Glomerular visceral epithelial cell (primary cell): Measurements from ENCODE around the gene ABCB10.
A peak's percentile ranks its signal among the peaks of the same experiment; 100 is the strongest.
"Not testable (repeated sequence)": the region's sequence is repeated elsewhere in the genome, so short reads cannot be mapped to it uniquely, and the experiment has no call there.

Experiments
- DNase-seq: peaks from one replicate; pipeline ENCODE4 v3.0.0-alpha.2; 2016; ENCODE audit errors: extremely low spot score

ABCB10 gene

GRCh38 chr1:229537894-229538293 is 20.6 kb downstream of the ABCB10 start:
- no peak for DNase-seq

DNA sequence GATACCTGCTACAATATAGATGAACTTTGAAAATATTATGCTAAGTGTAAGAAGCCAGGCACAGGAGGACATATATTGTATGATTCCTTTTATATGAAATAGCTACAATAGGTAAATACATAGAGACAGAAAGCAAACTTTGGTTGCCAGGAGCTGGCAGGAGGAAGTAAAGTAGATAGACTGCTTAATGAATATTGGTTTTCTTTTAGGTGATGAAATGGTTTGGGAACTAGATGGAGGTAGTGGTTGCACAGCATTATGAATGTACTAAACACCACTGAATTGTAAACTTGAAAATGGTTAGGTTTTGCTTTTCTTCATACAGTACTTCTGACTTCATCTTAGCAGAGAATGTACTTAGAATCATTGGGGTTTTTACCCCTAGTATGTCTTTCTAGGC is 21.5 kb downstream of the ABCB10 start:
- no peak for DNase-seq

DNA sequence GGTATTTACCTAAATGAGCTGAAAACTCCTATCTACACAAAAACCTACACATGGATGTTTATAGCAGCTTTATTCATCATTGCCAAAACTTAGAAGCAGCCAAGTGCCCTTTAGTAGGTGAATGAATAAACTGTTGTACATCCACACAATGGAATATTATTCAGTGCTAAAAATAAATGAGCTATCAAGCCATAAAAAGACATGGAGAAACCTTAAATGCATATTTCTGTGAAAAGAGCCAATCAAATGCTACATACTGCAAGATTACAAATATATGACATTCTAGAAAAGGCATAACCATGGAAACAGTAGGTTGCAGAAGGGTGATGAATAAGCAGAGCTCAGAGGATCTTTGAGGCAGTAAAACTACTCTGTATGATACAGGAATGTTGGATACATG is 23.3 kb downstream of the ABCB10 start:
- DNase-seq = no peak

- no peak for DNase-seq
These were observed 27.2 kb downstream of the ABCB10 start for GRCh38 chr1:229531326-229531725.

DNA sequence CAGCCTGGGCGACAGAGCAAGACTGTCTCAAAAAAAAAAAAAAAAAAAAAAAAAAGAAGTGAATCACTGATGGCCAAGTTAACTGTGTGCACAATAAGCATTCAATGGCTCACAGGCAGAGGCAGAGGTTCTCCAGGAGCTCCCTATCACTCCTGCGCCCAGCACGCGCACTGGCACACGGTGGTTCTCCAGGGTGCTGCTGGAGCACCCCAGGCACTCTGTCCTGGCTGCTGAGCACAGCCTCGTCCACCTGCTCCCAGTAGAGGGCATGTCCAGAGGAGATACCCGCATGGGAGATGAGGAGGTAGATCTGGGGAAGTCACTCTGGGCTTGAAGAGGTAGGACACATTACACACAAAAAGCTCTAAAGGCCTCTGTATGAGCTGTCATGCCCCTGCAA is 28.9 kb downstream of the ABCB10 start:
- no peak for DNase-seq

GRCh38 chr1:229526695-229527094 is 31.8 kb downstream of the ABCB10 start:
- DNase-seq = no peak

- DNase-seq = no peak
These were observed 35.5 kb downstream of the ABCB10 start for GRCh38 chr1:229523052-229523451.

DNA sequence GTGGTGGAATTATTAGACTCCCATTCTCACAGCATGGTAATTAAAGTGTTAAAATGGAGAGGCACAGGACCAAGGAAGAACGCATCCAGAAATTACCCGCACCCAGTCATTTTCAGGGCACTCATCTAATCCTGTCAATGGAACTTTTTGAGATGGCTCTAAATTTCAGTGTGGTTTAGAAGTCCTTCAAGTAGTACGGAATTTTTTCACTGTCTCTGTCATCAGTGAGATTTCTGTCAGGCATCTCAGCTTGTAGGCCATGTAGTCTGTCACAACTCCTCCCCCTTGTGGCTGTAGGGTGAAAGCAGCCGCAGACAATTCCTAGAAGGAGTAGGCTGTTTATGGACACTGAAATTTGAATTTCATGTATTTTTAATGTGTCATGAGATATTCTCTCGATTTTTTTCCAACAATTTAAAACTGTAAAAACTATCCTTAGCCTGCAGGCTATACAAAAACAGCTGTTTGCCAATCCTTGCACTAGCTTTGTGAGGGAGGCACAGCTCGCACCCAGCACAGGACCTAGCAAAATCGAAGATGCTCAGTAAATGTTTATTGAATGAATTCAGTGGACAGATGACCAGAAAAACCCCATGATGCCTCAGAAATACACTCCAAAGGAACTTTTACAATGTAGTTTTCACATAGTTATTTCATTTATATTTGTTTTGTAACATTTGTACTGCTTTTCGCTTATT is 43.8 kb downstream of the ABCB10 start:
- peak; percentile 70 for DNase-seq

DNA sequence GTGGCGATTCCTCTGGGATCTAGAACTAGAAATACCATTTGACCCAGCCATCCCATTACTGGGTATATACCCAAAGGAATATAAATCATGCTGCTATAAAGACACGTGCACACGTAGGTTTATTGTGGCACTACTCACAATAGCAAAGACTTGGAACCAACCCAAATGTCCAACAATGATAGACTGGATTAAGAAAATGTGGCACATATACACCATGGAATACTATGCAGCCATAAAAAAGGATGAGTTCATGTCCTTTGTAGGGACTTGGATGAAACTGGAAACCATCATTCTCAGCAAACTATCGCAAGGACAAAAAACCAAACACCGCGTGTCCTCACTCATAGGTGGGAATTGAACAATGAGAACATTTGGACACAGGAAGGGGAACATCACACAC is 46.9 kb downstream of the ABCB10 start:
- not testable (repeated sequence) for DNase-seq

DNA sequence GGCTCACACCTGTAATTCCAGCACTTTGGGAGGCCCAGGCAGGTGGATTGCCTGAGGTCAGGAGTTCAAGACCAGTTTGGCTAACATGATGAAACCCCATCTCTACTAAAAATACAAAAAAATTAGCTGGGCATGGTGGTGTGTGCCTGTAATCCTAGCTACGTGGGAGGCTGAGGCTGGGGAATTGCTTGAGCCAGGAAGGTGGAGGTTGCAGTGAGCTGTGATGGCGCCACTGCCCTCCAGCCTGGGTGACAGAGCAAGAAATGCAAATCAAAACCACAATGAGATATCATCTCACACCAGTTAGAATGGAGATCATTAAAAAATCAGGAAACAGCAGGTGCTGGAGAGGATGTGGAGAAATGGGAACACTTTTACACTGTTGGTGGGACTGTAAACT is 47.3 kb downstream of the ABCB10 start:
- DNase-seq = not testable (repeated sequence)

DNA sequence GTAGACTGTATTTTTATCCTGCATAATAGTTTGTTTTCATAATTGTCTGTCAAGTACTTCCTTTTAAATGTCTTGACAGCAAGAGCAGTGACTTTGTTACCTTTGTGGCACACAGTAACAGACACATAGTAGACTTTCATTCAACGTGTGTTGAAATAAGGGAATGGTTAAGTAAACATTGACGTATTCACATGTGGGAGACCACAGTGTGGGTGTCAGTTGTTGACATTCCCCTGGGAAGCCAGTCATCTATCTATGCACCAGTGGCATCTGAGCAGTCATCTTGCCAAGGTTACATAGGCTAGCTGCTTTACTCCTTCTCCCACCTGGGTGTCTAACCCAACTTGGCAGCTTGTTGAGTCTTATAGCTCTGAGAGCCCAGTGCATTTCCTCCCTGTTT is 48.9 kb downstream of the ABCB10 start:
- peak; percentile 37 for DNase-seq

GRCh38 chr1:229508823-229509337 is 49.6 kb downstream of the ABCB10 start:
- no peak for DNase-seq

GRCh38 chr1:229507951-229508822 is 50.3 kb downstream of the ABCB10 start, which contains the start of gene NUP133:
Gene NUP133, minus strand, starts transcription at chr1:229508341. Its CDS starts 92 bp downstream, at chr1:229508249.
- peak; percentile 97 for DNase-seq

- no peak for DNase-seq
These were observed 51.0 kb downstream of the ABCB10 start for GRCh38 chr1:229507502-229507901.

DNA sequence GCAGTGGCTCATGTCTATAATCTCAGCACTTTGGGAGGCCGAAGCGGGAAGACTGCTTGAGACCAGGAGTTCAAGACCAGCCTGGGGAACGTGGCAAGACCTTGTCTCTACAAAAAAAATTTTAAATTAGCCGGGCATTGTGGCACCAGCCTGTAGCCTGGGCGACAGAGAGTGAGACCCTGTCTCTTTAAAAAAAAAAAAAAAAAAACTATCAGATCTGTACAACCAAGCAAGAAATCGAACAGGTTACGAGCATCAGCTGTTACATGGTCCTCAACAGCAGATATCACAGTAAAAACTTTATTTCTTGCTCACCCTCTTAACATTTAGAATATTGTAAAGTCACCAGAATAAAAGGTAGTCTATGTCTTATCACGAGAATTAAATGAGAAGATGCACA is 51.9 kb downstream of the ABCB10 start:
- DNase-seq = no peak

DNA sequence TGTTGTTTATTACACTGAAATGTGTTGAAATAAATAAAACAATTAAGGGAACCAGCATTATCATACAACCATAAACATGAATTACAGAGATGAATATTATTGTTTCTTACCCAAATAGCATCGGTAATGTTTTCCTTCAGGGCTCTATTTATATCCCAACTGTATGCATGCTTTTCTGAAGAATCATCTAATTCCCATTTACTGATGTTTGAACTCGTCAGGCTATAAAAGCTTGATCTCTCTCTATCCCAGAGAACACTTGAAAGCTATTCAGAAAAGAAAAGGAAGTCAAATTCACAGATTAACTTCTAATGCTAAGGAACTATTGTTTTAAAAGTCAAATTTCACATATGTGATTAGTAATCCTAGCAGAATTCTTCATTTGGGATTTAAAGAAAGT is 62.7 kb downstream of the ABCB10 start:
- no peak for DNase-seq

DNA sequence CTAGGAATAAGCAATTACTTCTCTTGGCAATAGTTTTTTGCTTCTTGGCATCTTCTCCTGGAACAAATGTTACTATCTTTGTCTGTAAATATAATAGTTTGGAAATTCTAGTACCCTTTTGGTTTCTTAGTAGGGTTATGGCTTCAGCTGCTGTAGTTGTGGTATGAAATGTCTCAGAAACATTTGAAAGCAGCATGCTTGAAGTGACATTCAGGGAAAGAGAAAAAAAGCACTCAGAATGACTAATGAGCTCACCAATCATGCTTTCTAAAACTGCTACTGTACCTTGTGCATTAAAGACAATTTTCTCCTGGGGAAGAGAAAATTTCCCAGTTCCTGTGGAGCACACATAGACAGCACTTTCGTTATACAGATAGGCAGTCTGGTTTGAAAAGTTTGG is 71.3 kb downstream of the ABCB10 start:
- DNase-seq = no peak

- DNase-seq = no peak
These were observed 73.2 kb downstream of the ABCB10 start for GRCh38 chr1:229485318-229485717.

GRCh38 chr1:229482511-229482910 is 76.0 kb downstream of the ABCB10 start:
- DNase-seq = no peak

DNA sequence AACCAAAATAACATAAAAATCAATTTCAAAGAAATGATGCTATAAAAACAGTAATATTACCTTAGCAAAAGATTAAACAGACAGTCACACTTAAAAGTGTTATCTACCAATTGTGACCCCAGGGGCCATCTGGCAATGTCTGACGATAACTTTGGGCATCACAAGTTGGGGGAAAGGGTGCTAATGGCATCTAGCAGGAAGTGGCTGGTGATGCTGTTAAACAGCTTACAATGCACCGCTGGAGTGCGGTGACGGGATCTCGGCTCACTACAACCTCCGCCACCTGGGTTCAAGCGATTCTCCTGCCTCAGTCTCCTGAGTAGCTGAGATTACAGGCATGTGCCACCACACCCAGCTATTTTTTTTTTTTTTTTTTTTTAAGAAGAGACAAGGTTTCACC is 78.0 kb downstream of the ABCB10 start:
- no peak for DNase-seq

DNA sequence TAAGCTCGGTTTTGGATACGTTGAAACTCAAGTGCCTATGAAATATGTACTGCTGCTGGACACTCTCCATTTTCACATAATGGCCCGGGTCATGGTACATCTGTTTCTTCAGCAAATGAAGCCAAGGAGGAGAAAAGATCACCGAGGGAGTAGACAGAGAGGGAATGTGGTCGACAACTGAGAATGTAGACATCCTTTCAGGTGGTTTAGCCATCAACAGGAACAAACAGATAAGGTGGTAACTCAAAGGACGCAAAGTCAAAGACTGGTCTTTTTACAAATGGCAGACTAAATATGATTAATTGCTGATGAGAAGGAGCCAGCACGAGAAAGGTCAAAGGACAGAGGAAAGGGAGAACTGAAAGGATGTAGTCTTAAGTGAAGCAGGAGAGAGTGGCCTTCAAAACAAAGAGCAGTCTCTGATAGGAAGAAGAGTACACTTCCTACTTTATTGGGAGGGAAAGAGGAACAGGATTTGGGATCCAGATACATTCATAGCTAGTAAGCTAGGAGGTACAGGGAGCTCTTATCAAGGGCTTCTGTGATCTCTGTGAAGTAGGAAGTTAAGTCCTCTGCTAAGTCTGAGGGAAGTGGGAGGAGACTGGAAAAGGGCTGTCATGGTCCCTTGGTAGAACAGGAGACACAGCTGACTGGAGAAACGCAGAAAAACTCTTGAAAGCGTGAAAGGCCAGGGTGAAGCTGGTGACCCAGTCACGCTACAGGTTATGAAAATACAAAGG is 78.7 kb downstream of the ABCB10 start:
- DNase-seq = no peak

GRCh38 chr1:229478852-229479251 is 79.7 kb downstream of the ABCB10 start:
- no peak for DNase-seq
